Subcutaneous adipose tissue (tissue), 4 donors: Measurements from ENCODE around the gene PTPRCAP. TPM values are rescaled to one million over a fixed set of nuclear protein-coding genes. Genes with fewer than 3 reads are reported as not detected.

Source experiments
- total RNA-seq, 4 donors: library from RNA; depleted of rRNA; stranded (reverse); fragments of >200 nt; gene quantifications; one replicate each; pipeline ENCODE4 v1.1.0, GENCODE V29; 2016
- TF ChIP-seq, protein P1 (sequence below): fragments of 450-650 bp; IDR thresholded peaks from one replicate; pipeline ENCODE4 v1.5.1; 2016; ENCODE audit warnings: low read depth, mild to moderate bottlenecking, control low read depth, antibody characterized with exemption, moderate library complexity

The PTPRCAP gene
- total RNA-seq, 4 donors from 2014 or later, result 1.7 to 6.7 (median 3.5) TPM

DNA sequence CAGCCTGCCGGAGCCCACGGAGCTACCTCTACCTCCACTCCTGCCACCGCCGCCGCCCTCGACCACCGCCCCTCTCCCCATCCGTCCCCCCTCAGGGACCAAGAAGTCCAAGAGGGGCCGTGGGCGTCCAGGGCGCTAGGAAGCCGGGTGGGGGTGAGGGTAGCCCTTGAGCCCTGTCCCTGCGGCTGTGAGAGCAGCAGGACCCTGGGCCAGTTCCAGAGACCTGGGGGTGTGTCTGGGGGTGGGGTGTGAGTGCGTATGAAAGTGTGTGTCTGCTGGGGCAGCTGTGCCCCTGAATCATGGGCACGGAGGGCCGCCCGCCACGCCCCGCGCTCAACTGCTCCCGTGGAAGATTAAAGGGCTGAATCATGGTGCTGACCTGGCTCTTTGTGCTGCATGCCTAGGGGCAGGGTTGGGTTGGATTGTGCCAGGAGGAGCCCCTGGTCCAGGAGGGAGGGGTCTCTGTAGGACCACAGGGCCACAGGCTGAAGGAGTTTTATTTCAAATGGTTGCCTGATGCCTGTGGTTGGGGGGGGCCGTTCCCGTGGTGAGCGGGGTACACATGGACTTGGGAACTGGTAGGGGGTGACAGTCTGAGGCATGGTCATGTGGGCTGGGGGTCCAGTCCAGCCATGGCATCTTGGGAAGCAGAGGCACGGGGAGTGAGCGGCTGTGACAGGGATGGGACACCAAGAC lies 2.3 kb downstream of the PTPRCAP start:
- TF ChIP-seq, protein P1, sequence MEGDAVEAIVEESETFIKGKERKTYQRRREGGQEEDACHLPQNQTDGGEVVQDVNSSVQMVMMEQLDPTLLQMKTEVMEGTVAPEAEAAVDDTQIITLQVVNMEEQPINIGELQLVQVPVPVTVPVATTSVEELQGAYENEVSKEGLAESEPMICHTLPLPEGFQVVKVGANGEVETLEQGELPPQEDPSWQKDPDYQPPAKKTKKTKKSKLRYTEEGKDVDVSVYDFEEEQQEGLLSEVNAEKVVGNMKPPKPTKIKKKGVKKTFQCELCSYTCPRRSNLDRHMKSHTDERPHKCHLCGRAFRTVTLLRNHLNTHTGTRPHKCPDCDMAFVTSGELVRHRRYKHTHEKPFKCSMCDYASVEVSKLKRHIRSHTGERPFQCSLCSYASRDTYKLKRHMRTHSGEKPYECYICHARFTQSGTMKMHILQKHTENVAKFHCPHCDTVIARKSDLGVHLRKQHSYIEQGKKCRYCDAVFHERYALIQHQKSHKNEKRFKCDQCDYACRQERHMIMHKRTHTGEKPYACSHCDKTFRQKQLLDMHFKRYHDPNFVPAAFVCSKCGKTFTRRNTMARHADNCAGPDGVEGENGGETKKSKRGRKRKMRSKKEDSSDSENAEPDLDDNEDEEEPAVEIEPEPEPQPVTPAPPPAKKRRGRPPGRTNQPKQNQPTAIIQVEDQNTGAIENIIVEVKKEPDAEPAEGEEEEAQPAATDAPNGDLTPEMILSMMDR, result no peak

DNA sequence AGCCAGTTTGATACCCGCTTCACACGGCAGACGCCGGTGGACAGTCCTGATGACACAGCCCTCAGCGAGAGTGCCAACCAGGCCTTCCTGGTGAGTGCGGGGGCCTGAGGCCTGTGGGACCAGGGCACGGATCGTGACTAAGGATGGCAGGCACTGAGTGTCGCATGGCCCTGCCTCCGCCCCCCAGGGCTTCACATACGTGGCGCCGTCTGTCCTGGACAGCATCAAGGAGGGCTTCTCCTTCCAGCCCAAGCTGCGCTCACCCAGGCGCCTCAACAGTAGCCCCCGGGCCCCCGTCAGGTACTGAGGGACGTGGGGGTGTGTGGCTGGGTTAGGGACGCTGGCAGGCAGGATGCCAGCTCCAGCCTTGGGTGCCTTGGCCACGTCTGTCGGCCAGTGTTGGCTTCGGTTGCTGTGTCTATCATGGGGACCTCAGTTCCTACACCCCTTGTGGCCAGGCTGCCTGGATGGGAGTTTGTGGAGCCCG lies 3.0 kb downstream of the PTPRCAP start:
- TF ChIP-seq, protein P1, result no peak

DNA sequence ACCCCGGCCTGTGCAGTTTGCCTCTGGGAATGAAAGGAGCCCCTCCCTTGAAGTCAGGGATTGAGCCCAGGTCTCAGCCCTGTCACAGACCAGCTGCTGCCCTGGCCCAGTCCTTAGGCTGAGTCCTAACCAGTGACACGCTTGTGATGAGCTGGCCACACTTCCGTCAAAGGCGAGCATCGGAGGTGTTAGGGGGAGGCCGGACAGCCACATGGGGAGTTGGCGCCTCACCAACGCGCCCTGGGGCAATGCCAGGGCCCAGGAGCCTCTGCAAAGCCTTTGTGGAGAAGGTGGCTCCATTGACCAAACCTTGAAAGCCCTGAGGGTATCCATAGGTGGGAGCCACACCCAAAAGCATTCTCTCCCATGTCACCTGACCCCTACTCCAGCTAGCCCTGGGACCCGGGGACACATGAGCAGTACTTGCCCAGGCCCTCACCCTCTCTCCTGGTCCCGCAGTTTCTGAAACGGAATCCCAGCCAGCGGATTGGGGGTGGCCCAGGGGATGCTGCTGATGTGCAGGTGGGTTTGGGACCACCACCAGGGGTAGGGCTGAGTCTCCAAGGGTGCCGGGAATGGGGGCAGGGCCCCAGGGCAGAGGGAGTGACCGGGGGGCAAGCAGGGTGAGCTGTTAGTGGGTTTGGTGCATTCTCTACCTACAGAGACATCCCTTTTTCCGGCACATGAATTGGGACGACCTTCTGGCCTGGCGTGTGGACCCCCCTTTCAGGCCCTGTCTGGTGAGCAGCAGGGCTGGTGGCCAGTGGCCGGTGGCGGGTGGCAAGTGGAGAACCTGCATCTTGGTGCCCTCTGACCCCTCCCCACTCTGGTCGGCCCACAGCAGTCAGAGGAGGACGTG lies 3.7 kb downstream of the PTPRCAP start:
- TF ChIP-seq, protein P1, result no peak

DNA sequence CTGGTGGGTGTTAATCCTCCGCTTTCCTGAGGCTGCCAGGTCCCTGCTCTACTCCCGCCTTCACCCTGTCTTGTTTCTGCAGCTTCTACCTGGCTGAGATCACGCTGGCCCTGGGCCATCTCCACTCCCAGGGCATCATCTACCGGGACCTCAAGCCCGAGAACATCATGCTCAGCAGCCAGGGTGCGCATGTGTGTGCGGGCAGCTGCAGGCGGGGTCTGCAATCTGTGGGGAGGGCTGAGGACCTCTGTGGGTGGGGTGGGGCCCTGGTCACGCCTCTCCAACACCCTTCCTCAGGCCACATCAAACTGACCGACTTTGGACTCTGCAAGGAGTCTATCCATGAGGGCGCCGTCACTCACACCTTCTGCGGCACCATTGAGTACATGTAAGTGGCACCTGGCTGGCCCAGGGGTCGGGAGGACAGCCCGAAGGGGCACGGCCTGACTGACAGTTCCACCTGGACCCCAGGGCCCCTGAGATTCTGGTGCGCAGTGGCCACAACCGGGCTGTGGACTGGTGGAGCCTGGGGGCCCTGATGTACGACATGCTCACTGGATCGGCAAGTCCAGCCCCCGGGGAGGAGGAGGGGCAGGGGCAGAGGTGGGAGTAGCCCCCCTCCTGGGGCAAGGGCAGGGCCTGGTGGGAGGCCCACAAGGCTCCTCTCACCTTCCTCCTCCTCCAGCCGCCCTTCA lies 4.7 kb downstream of the PTPRCAP start:
- TF ChIP-seq, protein P1, result no peak

DNA sequence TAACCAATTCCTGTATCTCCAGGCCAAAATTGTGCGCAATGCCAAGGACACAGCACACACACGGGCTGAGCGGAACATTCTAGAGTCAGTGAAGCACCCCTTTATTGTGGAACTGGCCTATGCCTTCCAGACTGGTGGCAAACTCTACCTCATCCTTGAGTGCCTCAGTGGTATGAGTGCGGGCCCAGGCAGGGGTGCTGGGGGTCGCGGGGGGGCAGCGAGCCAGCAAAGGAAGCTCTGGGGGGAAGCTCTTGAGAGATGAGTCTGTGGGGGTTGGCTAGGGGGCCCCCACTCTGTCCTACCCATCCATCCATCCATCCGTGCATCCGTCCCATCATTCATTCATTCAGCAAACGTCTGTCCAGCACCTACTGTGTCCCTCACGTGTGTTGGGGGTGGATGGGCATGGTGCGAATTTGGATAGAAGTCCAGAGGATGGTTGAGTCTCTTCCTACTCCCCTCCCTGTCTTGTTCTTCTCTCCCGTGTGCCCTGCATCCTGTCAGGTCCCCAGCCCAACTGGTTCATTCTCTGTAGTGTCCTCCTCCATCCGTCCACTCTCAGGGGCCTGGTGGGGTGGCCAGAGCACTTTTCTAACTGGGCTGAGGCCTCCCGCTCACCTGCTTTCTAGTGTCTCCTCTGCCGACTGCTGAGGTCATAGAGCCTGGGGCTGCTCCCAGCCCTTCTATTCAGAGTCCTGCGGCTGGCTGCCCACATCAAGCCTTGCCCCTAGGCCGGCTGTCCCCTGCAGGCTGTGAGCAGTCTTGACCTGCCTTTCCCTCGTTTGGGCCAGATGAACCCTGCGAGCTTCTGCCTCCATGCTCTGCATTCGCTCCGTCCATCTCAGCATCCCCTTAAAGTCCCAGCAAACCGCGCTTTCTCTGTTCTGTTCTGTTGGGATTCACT lies 5.9 kb downstream of the PTPRCAP start:
- TF ChIP-seq, protein P1, result no peak

DNA sequence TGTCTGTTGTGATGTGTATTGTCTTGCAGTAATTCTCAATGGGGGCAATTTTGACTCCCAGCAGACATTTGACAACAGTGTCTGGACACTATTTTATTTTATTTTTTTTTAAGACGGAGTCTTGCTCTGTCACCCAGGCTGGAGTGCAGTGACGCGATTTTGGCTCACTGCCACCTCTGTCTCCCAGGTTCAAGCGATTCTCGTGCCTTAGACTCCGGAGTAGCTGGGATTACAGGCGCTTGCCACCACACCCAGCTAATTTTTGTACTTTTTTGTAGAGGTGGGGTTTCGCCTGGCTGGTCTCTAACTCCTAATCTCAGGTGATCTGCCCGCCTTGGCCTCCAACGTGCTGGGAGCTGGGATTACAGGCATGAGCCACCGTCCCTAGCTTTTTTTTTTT lies 7.8 kb downstream of the PTPRCAP start:
- TF ChIP-seq, protein P1, result no peak
